K562 (cell line): Measurements from ENCODE around the gene ZFP57. TPM values are rescaled to one million over a fixed set of nuclear protein-coding genes. Genes with fewer than 3 reads are reported as not detected.

Source experiments
- ATAC-seq: fragments of 200-7000 bp; cut with Tn5 transposase; 3 replicates; pipeline ENCODE4 v1.9.1; 2020; ENCODE audit warnings: moderate library complexity
- BruUV-seq: library from RNA; stranded (reverse); fragments of 400-500 nt; replicated peaks from 2 replicates; lab custom pipeline; 2021; lab: Mats Ljungman, UMichigan
- CTCF ChIA-PET: fragments of 300-600 bp; formaldehyde crosslinking; extraction: SDS; loops from one replicate; lab custom pipeline; 2021; ENCODE audit warnings: low intra/inter-chr PET ratio; lab: Yijun Ruan, JAX
- POLR2A ChIA-PET: fragments of 300-600, 350-650 bp; sonication (Branson Sonifier 250); formaldehyde crosslinking; extraction: SDS; loops from one replicate; lab custom pipeline; 2021; ENCODE audit warnings: antibody characterized with exemption, inconsistent platforms; lab: Yijun Ruan, JAX
- DNase-seq, 4 experiments: peaks; one replicate each; pipeline versions ENCODE4 v3.0.0 to v3.0.0-alpha.2; 2011 to 2018; ENCODE audit warnings: low spot score in 3 of 4, mixed read lengths in 3 of 4; ENCODE audit errors: extremely low read depth in 1 of 4
- FAIRE-seq: peaks from 2 replicates; lab custom pipeline; 2011; peaks lifted over from hg19 to GRCh38; lab: Jason Lieb, UNC
- H2AFZ ChIP-seq: 2 replicates; pipeline ENCODE4 v1.6.0; 2011; ENCODE audit warnings: low read depth, low read length, control low read depth, inconsistent platforms
- H3K27ac ChIP-seq: fragments of 200-600 bp; 3 replicates; pipeline ENCODE4 v1.8.0; 2011; ENCODE audit warnings: low read depth, mild to moderate bottlenecking, control low read depth, inconsistent platforms, low read length, moderate library complexity, mixed read lengths; ENCODE audit errors: extremely low read depth
- H3K27me3 ChIP-seq, 2 experiments: fragments of 300-600 bp in 1 of 2; 2 replicates in 1 of 2; 3 replicates in 1 of 2; pipeline versions ENCODE4 v1.6.0 to v1.8.0; 2011; ENCODE audit warnings: inconsistent platforms in 2 of 2, low read length in 2 of 2, mild to moderate bottlenecking in 1 of 2, mixed read lengths in 1 of 2, moderate library complexity in 1 of 2; ENCODE audit not compliant: control insufficient read depth in 2 of 2, insufficient read depth in 2 of 2
- H3K36me3 ChIP-seq: fragments of 300-600 bp; 3 replicates; pipeline ENCODE4 v1.8.0; 2011; ENCODE audit warnings: mild to moderate bottlenecking, low read length, inconsistent platforms; ENCODE audit not compliant: control insufficient read depth, insufficient read depth
- H3K4me1 ChIP-seq, 2 experiments: fragments of 200-600 bp in 1 of 2; replicated peaks in 1 of 2; 2 replicates in 1 of 2; 3 replicates in 1 of 2; pipeline versions ENCODE4 v1.5.1 to v1.8.0; 2011; ENCODE audit warnings: inconsistent platforms in 2 of 2, low read length in 2 of 2, mild to moderate bottlenecking in 1 of 2, mixed read lengths in 1 of 2, moderate library complexity in 1 of 2; ENCODE audit not compliant: control insufficient read depth in 2 of 2, insufficient read depth in 2 of 2
- H3K4me2 ChIP-seq: 2 replicates; pipeline ENCODE4 v1.6.1; 2011; ENCODE audit warnings: low read length, control low read depth, inconsistent platforms, mixed read lengths; ENCODE audit not compliant: insufficient read depth
- H3K4me3 ChIP-seq: fragments of 200-600 bp; sonication (generic), shearing (Covaris generic); 2 replicates; pipeline ENCODE4 v1.5.1; 2016; ENCODE audit warnings: control low read depth, inconsistent platforms
- H3K79me2 ChIP-seq: fragments of 200-600 bp; 3 replicates; pipeline ENCODE4 v1.8.0; 2011; ENCODE audit warnings: low read length, inconsistent platforms; ENCODE audit not compliant: control insufficient read depth, insufficient read depth
- H3K9ac ChIP-seq, 2 experiments: 2 replicates each; pipeline versions ENCODE4 v1.6.0 to v1.6.1; 2011; ENCODE audit warnings: low read depth in 2 of 2, low read length in 2 of 2, control low read depth in 1 of 2, inconsistent platforms in 1 of 2, mild to moderate bottlenecking in 1 of 2, mixed read lengths in 1 of 2; ENCODE audit not compliant: insufficient read depth in 1 of 2
- H3K9me1 ChIP-seq: one replicate; pipeline ENCODE4 v1.6.0; 2011; ENCODE audit warnings: inconsistent platforms, mild to moderate bottlenecking, low read length, moderate library complexity; ENCODE audit not compliant: control insufficient read depth, insufficient read depth
- H3K9me3 ChIP-seq: replicated peaks from 2 replicates; pipeline ENCODE4 v1.5.1; 2011; ENCODE audit warnings: low read depth, low read length, inconsistent platforms; ENCODE audit not compliant: control insufficient read depth, insufficient read depth
- H4K20me1 ChIP-seq: replicated peaks from 2 replicates; pipeline ENCODE4 v1.6.1; 2011; ENCODE audit warnings: low read length, inconsistent platforms, mixed read lengths; ENCODE audit not compliant: control insufficient read depth, insufficient read depth
- E2F4 ChIP-seq: sonication (generic); formaldehyde crosslinking; IDR thresholded peaks from 2 replicates; pipeline ENCODE4 v1.8.0; 2022; ENCODE audit warnings: mild to moderate bottlenecking, low read depth, missing genetic modification reagents
- NR4A1 ChIP-seq, 2 experiments: fragments of 250-450 bp in 1 of 2; fragments of 450-650 bp in 1 of 2; sonication (Bioruptor Pico) in 1 of 2; IDR thresholded peaks; 2 replicates each; pipeline versions ENCODE4 v1.4.0 to v1.6.1; 2016 to 2020; ENCODE audit warnings: mild to moderate bottlenecking in 2 of 2, missing compliant biosample characterization in 1 of 2, missing genetic modification characterization in 1 of 2, moderate library complexity in 1 of 2
- PTRF ChIP-seq: fragments of 450-650 bp; IDR thresholded peaks from 2 replicates; pipeline ENCODE4 v1.6.1; 2016; ENCODE audit warnings: mild to moderate bottlenecking, missing genetic modification characterization, missing compliant biosample characterization
- RFX5 ChIP-seq: IDR thresholded peaks from 2 replicates; pipeline ENCODE4 v1.6.1; 2011; ENCODE audit warnings: low read depth, mild to moderate bottlenecking, improper control_type of control experiment, low read length
- SMAD3 ChIP-seq: fragments of 450-650 bp; formaldehyde crosslinking; conservative IDR thresholded peaks from 2 replicates; pipeline ENCODE4 v1.4.0; 2020; ENCODE audit warnings: mild to moderate bottlenecking
- STAT6 ChIP-seq: sonication (generic); formaldehyde crosslinking; IDR thresholded peaks from 2 replicates; pipeline ENCODE4 v1.8.1; 2023; ENCODE audit warnings: mild to moderate bottlenecking, missing genetic modification reagents
- TAF1 ChIP-seq: IDR thresholded peaks from 2 replicates; pipeline ENCODE4 v1.6.1; 2011; ENCODE audit warnings: mild to moderate bottlenecking, low read length, moderate library complexity; ENCODE audit not compliant: insufficient read depth, control insufficient read depth, severe bottlenecking; ENCODE audit errors: extremely low read depth
- ZNF121 ChIP-seq: sonication (generic); formaldehyde crosslinking; conservative IDR thresholded peaks from 2 replicates; pipeline ENCODE4 v1.8.0; 2022; ENCODE audit warnings: missing genetic modification reagents
- ZNF217 ChIP-seq: sonication (generic); formaldehyde crosslinking; IDR thresholded peaks from 2 replicates; pipeline ENCODE4 v1.8.0; 2022; ENCODE audit warnings: mild to moderate bottlenecking, missing genetic modification reagents
- ZNF316 ChIP-seq: fragments of 450-650 bp; IDR thresholded peaks from 2 replicates; pipeline ENCODE4 v1.6.1; 2016
- ZNF41 ChIP-seq: fragments of 250-450 bp; sonication (Bioruptor Pico); conservative IDR thresholded peaks from 2 replicates; pipeline ENCODE4 v1.4.0; 2020; ENCODE audit warnings: mild to moderate bottlenecking
- ZZZ3 ChIP-seq: fragments of 450-650 bp; IDR thresholded peaks from 2 replicates; pipeline ENCODE4 v1.6.1; 2016; ENCODE audit warnings: antibody characterized with exemption, mild to moderate bottlenecking, moderate library complexity
- WGBS: fragments of 100-300 bp; shearing (Covaris generic); methylation state at CpG from one replicate; pipeline ENCODE4 v1.1.6; 2016; ENCODE audit warnings: low coverage, mixed read lengths; ENCODE audit not compliant: insufficient coverage; ENCODE audit errors: missing lambda C conversion rate; 5-methylcytosine and 5-hydroxymethylcytosine counted together
- in situ Hi-C: fragments of 300-500 bp; cut with MboI; formaldehyde crosslinking; loops from 4 replicates; pipeline ENCODE4 v1.15.0; 2018; ENCODE audit warnings: inconsistent platforms, mixed read lengths
- intact Hi-C: fragments of 100-400 bp; cut with micrococcal nuclease; formaldehyde crosslinking; loops from 2 replicates; pipeline ENCODE4 v1.14.2; 2022
- polyA plus RNA-seq, 8 experiments: library from polyadenylated mRNA; depleted of rRNA in 4 of 8; stranded (reverse) in 5 of 8; unstranded in 3 of 8; fragments of >200 nt; fragmentation: Nextera tagmentation in 2 of 8; fragmentation: Illumina TruSeq in 1 of 8; extraction: Ambion mirVana in 2 of 8; extraction: Trizol in 1 of 8; gene quantifications; 2 replicates each; pipeline versions ENCODE4 v1.2.1 to v1.2.3, GENCODE V29; 2011 to 2014; ENCODE audit warnings: inconsistent platforms in 1 of 8, missing spikeins in 1 of 8
- total RNA-seq, 7 experiments: library from RNA; depleted of rRNA in 6 of 7; stranded (reverse); fragments of >200 nt in 6 of 7; fragmentation: Illumina TruSeq in 2 of 7; extraction: Trizol in 2 of 7; gene quantifications; 2 replicates each; pipeline versions ENCODE4 v1.2.1 to v1.2.3, GENCODE V29; 2011 to 2021; ENCODE audit warnings: low replicate concordance in 1 of 7
- TF ChIP-seq, protein P1 (sequence below), 2 experiments: fragments of 450-650 bp in 1 of 2; sonication (generic) in 1 of 2; formaldehyde crosslinking in 1 of 2; IDR thresholded peaks in 1 of 2; conservative IDR thresholded peaks in 1 of 2; 2 replicates each; pipeline versions ENCODE4 v1.6.1 to v1.8.1; 2016 to 2023; ENCODE audit warnings: mild to moderate bottlenecking in 2 of 2, moderate library complexity in 2 of 2, inconsistent platforms in 1 of 2, missing genetic modification reagents in 1 of 2
- TF ChIP-seq, protein P2 (sequence below): fragments of 450-650 bp; formaldehyde crosslinking; IDR thresholded peaks from 2 replicates; pipeline ENCODE4 v1.4.0; 2020; ENCODE audit warnings: mild to moderate bottlenecking, mixed read lengths

The ZFP57 gene
- total and polyA plus RNA-seq, 9 of the 15 experiments (the other 6 are each of a cell fraction or from before 2014, with no cell fraction given): 0.04 to 0.28 (median 0.13) TPM

DNA sequence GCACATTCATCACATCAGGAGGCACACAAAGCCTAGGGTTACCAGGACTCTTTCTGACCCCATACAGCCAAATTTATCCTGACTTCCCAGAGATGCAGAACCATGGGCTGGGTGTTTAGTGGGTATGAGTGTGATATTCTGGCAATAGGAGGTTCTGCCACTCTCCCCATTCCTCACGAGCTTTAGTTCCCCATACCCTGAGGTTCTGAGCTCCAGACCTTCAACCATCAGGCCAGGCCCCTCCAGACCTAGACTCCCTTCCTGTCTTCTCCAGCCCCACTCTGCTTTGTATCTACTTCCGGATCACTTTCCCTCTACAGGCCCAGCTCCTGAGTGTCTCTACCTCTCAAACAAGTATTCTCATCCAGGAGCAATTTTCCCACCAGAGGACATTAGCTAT, 46.7 kb upstream of the ZFP57 start:
- Histone ChIP-seq H4K20me1 (no peaks in the 10 kb centered on the region), H3K27ac (no peak overlapping the region), H3K9me3 (no peaks in the 10 kb centered on the region), H3K9me1 (no peaks in the 10 kb centered on the region), H3K9ac (no peak overlapping the region), H3K4me1 (peaks cover 0 to 10% of the 10 kb centered on the region in 2 experiments; a peak in 2 of 5 replicates), H3K4me3 (no peak overlapping the region)
- BruUV-seq: no TSS peak
- DNase-seq (no peak), ATAC-seq (no peak), FAIRE-seq (no peak)
- intact Hi-C loops: no loop called here
- CTCF ChIA-PET: no interaction called here
- POLR2A ChIA-PET: interaction anchor here (0.7 to 1.2 kb wide), 3 partner anchors 10 to 22 kb away, joined by 3 to 5 read pairs (median 3); no protein-coding TSS in a partner anchor
- in situ Hi-C loops: loop anchor here (25.0 kb wide), 1 partner anchor 110 kb away; the partner anchor contains the start of gene HLA-G
- no peak for TF ChIP-seq RFX5
- no peak for TF ChIP-seq ZNF316
- TF ChIP-seq SMAD3: no peak
- TF ChIP-seq, protein P1, sequence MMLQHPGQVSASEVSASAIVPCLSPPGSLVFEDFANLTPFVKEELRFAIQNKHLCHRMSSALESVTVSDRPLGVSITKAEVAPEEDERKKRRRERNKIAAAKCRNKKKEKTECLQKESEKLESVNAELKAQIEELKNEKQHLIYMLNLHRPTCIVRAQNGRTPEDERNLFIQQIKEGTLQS (IDR thresholded peaks at IDR 0.05): no peak
- TF ChIP-seq, protein P1 (CRISPR knock-in tag; conservative IDR thresholded peaks at IDR 0.05): no peak
- TF ChIP-seq ZNF41 (CRISPR knock-in tag): no peak
- no peak for TF ChIP-seq TAF1
- TF ChIP-seq, protein P2, sequence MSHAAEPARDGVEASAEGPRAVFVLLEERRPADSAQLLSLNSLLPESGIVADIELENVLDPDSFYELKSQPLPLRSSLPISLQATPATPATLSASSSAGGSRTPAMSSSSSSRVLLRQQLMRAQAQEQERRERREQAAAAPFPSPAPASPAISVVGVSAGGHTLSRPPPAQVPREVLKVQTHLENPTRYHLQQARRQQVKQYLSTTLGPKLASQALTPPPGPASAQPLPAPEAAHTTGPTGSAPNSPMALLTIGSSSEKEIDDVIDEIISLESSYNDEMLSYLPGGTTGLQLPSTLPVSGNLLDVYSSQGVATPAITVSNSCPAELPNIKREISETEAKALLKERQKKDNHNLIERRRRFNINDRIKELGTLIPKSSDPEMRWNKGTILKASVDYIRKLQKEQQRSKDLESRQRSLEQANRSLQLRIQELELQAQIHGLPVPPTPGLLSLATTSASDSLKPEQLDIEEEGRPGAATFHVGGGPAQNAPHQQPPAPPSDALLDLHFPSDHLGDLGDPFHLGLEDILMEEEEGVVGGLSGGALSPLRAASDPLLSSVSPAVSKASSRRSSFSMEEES: no peak
- TF ChIP-seq E2F4 (CRISPR knock-in tag): no peak
- TF ChIP-seq STAT6 (CRISPR knock-in tag): no peak
- TF ChIP-seq ZNF217 (CRISPR knock-in tag): no peak
- no peak for TF ChIP-seq ZZZ3
- no peak for TF ChIP-seq NR4A1 (CRISPR knock-in tag; IDR thresholded peaks at IDR 0.05)
- no peak for TF ChIP-seq NR4A1 (tag; IDR thresholded peaks at IDR 0.05)
- TF ChIP-seq PTRF (tag): no peak
- no peak for TF ChIP-seq ZNF121
- TF ChIP-seq, all 486 proteins: peak for 0
- WGBS: 3% methylated on average over 2 of the region's 2 CpGs
- peaks cover 2 to 34% of the 10 kb centered on the region in 2 experiments; a peak in 2 of 5 replicates for H3K27me3 ChIP-seq
- H3K79me2 ChIP-seq: no peaks in the 10 kb centered on the region
- H3K4me2 ChIP-seq: no peak overlapping the region
- no peaks in the 10 kb centered on the region for H3K36me3 ChIP-seq
- no peak overlapping the region for H2AFZ ChIP-seq
